Liver (tissue), 9 donors: Measurements from ENCODE around the gene TMEM184C. TPM values are rescaled to one million over a fixed set of nuclear protein-coding genes. Genes with fewer than 3 reads are reported as not detected.

ENCODE experiments used
- DNase-seq: peaks from one replicate; pipeline ENCODE4 v3.0.0-alpha.2; 2017; ENCODE audit warnings: low spot score
- H3K27ac ChIP-seq, 2 donors: one replicate each; pipeline ENCODE4 v1.7.0; 2013; ENCODE audit warnings: inconsistent platforms in 2 of 2, low read length in 2 of 2, control low read depth in 1 of 2, low read depth in 1 of 2, mild to moderate bottlenecking in 1 of 2
- H3K27me3 ChIP-seq, 4 donors: one replicate each; pipeline versions ENCODE4 v1.6.1 to v1.7.0; 2013; ENCODE audit warnings: low read length in 3 of 4, inconsistent platforms in 1 of 4, mild to moderate bottlenecking in 1 of 4, moderate library complexity in 1 of 4; ENCODE audit not compliant: control insufficient read depth in 4 of 4, insufficient read depth in 4 of 4
- H3K36me3 ChIP-seq, 4 donors: one replicate each; pipeline versions ENCODE4 v1.6.1 to v1.7.0; 2013; ENCODE audit warnings: low read length in 3 of 4, mild to moderate bottlenecking in 3 of 4, low read depth in 1 of 4, moderate library complexity in 1 of 4; ENCODE audit not compliant: control insufficient read depth in 4 of 4, insufficient read depth in 3 of 4
- H3K4me1 ChIP-seq, 4 donors: one replicate each; pipeline versions ENCODE4 v1.6.1 to v1.7.0; 2013; ENCODE audit warnings: low read length in 3 of 4, mild to moderate bottlenecking in 3 of 4, moderate library complexity in 1 of 4; ENCODE audit not compliant: control insufficient read depth in 4 of 4, insufficient read depth in 4 of 4
- H3K4me3 ChIP-seq, 3 donors: one replicate each; pipeline versions ENCODE4 v1.6.1 to v1.7.0; 2013; ENCODE audit warnings: low read length in 3 of 3, control low read depth in 1 of 3, low read depth in 1 of 3, mild to moderate bottlenecking in 1 of 3
- H3K9ac ChIP-seq, 2 donors: one replicate each; pipeline ENCODE4 v1.7.0; 2013; ENCODE audit warnings: low read length in 2 of 2, mild to moderate bottlenecking in 2 of 2, moderate library complexity in 2 of 2, control low read depth in 1 of 2, low read depth in 1 of 2
- H3K9me3 ChIP-seq, 4 donors: one replicate each; pipeline versions ENCODE4 v1.6.1 to v1.7.0; 2013; ENCODE audit warnings: low read length in 3 of 4; ENCODE audit not compliant: control insufficient read depth in 4 of 4
- EGR1 ChIP-seq, 2 donors: IDR thresholded peaks; 2 replicates each; pipeline ENCODE4 v1.6.1; 2016 to 2018; ENCODE audit warnings: antibody characterized with exemption in 2 of 2, low read depth in 2 of 2
- FOXA1 ChIP-seq: IDR thresholded peaks from 2 replicates; pipeline ENCODE4 v1.6.1; 2016; ENCODE audit warnings: antibody characterized with exemption
- GABPA ChIP-seq, 2 donors: IDR thresholded peaks in 1 of 2; conservative IDR thresholded peaks in 1 of 2; 2 replicates each; pipeline ENCODE4 v1.6.1; 2016; ENCODE audit warnings: antibody characterized with exemption in 2 of 2, mild to moderate bottlenecking in 1 of 2, moderate library complexity in 1 of 2
- HNF4A ChIP-seq, 2 donors: conservative IDR thresholded peaks; 2 replicates each; pipeline ENCODE4 v1.6.1; 2016; ENCODE audit warnings: antibody characterized with exemption in 2 of 2, mild to moderate bottlenecking in 2 of 2
- HNF4G ChIP-seq: IDR thresholded peaks from 2 replicates; pipeline ENCODE4 v1.6.1; 2016; ENCODE audit warnings: antibody characterized with exemption
- RAD21 ChIP-seq, 2 donors: IDR thresholded peaks; 2 replicates each; pipeline ENCODE4 v1.6.1; 2016; ENCODE audit warnings: antibody characterized with exemption in 2 of 2, mild to moderate bottlenecking in 2 of 2
- TAF1 ChIP-seq: conservative IDR thresholded peaks from 2 replicates; pipeline ENCODE4 v1.6.1; 2016; ENCODE audit warnings: antibody characterized with exemption, mild to moderate bottlenecking
- YY1 ChIP-seq: IDR thresholded peaks from 2 replicates; pipeline ENCODE4 v1.6.1; 2016; ENCODE audit warnings: antibody characterized with exemption, mild to moderate bottlenecking
- WGBS: extraction: QIAGEN DNeasy Blood & Tissue Kit; methylation state at CpG from one replicate; pipeline ENCODE4 v1.1.7; 2013; 5-methylcytosine and 5-hydroxymethylcytosine counted together
- polyA plus RNA-seq, 2 donors: library from polyadenylated mRNA; stranded (reverse) in 1 of 2; unstranded in 1 of 2; fragments of 200-250 nt in 1 of 2; fragments of >200 nt in 1 of 2; fragmentation: Nextera tagmentation in 1 of 2; extraction: Ambion mirVana in 1 of 2; gene quantifications; one replicate each; pipeline versions ENCODE4 v1.2.1 to v1.2.3, GENCODE V29; 2013 to 2015
- total RNA-seq, 2 donors: library from RNA; depleted of rRNA; stranded (reverse); fragments of >200 nt; gene quantifications; one replicate each; pipeline ENCODE4 v1.2.3, GENCODE V29; 2014
- TF ChIP-seq, protein P1 (sequence below): IDR thresholded peaks from 2 replicates; pipeline ENCODE4 v1.6.1; 2016; ENCODE audit warnings: antibody characterized with exemption, mild to moderate bottlenecking
- TF ChIP-seq, protein P2 (sequence below): IDR thresholded peaks from 2 replicates; pipeline ENCODE4 v1.6.1; 2016; ENCODE audit warnings: antibody characterized with exemption
- TF ChIP-seq, protein P3 (sequence below): fragments of 150-350 bp; IDR thresholded peaks from 2 replicates; pipeline ENCODE4 v1.5.1; 2017; ENCODE audit warnings: improper control_type of control experiment, low read depth, low read length; ENCODE audit not compliant: missing input control
- donor health status: healthy.
- donor health status: healthy.
- donor health status: healthy.
- donor health status: healthy.
- donor health status: healthy.

The TMEM184C gene
- total and polyA plus RNA-seq, 4 donors, result 9.1 to 31.4 (median 13.4) TPM

DNA sequence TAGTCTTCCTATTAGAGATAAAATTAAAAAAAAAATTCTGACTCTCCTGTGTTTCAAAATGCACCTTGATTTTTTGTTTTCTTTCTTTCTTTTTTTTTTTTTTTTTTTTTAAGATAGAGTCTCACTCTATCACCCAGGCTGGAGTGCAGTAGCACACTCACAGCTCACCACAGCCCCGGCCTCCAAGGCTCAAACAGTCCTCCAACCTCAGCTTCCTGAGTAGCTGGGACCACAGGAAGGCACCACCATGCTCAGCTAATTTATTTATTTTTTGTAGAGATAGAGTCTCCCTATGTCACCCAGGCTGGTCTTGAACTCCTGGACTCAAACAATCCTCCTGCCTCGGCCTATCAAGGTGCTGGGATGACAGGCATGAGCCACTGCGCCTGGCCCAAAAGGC, 41.1 kb upstream of the TMEM184C start (continued):
- TF ChIP-seq, protein P1, sequence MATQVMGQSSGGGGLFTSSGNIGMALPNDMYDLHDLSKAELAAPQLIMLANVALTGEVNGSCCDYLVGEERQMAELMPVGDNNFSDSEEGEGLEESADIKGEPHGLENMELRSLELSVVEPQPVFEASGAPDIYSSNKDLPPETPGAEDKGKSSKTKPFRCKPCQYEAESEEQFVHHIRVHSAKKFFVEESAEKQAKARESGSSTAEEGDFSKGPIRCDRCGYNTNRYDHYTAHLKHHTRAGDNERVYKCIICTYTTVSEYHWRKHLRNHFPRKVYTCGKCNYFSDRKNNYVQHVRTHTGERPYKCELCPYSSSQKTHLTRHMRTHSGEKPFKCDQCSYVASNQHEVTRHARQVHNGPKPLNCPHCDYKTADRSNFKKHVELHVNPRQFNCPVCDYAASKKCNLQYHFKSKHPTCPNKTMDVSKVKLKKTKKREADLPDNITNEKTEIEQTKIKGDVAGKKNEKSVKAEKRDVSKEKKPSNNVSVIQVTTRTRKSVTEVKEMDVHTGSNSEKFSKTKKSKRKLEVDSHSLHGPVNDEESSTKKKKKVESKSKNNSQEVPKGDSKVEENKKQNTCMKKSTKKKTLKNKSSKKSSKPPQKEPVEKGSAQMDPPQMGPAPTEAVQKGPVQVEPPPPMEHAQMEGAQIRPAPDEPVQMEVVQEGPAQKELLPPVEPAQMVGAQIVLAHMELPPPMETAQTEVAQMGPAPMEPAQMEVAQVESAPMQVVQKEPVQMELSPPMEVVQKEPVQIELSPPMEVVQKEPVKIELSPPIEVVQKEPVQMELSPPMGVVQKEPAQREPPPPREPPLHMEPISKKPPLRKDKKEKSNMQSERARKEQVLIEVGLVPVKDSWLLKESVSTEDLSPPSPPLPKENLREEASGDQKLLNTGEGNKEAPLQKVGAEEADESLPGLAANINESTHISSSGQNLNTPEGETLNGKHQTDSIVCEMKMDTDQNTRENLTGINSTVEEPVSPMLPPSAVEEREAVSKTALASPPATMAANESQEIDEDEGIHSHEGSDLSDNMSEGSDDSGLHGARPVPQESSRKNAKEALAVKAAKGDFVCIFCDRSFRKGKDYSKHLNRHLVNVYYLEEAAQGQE, result no peak
- TF ChIP-seq RAD21 (IDR thresholded peaks at IDR 0.05) (no peak), HNF4A (conservative IDR thresholded peaks at IDR 0.05) (no peak), FOXA1 (no peak)
- TF ChIP-seq, protein P2, sequence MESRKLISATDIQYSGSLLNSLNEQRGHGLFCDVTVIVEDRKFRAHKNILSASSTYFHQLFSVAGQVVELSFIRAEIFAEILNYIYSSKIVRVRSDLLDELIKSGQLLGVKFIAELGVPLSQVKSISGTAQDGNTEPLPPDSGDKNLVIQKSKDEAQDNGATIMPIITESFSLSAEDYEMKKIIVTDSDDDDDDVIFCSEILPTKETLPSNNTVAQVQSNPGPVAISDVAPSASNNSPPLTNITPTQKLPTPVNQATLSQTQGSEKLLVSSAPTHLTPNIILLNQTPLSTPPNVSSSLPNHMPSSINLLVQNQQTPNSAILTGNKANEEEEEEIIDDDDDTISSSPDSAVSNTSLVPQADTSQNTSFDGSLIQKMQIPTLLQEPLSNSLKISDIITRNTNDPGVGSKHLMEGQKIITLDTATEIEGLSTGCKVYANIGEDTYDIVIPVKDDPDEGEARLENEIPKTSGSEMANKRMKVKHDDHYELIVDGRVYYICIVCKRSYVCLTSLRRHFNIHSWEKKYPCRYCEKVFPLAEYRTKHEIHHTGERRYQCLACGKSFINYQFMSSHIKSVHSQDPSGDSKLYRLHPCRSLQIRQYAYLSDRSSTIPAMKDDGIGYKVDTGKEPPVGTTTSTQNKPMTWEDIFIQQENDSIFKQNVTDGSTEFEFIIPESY, result no peak

DNA sequence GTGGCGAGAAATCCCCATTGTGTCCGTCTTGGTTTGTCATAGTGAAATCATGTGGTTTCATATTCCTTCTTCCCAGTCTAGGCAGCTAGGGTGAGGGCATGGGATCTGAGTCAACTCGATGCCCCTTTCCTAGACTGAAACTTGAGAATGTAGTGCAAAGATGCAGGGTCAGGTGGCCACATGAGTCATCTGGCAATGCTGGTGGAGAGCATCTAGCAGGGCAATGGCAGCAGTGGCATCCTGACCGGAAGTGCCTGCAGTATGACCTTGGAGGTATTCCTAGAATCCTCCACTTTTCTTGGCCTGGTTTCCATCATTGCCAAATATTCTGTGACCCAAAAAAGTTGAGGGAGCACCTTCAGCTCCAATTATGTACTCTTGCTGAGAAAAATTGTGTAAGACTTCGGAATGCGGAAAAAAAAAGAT, 39.1 kb upstream of the TMEM184C start:
- WGBS, result 80% methylated on average over 6 of the region's 6 CpGs

DNA sequence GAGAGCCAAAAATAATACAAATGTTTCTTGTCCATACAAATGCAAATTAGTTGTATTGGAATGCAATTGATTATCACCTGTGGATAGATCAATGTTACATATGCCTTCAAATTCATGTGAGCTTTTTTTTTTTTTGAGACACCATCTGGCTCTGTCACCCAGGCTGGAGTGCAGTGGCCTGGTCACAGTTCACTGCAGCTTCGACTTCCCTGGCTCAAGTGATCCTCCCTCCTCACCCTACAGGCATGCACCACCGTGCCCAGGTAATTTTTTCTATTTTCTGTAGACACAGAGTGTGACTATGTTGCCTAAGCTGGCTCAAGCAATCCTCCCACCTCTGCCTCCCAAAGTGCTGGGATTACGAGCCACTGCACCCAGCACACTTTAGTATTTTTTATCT, 38.6 kb upstream of the TMEM184C start:
- H3K4me3 ChIP-seq, result no peak overlapping the region
- no peak for DNase-seq
- no peaks in the 10 kb centered on the region for H3K4me1 ChIP-seq
- H3K27ac ChIP-seq, result no peak overlapping the region
- no peaks in the 10 kb centered on the region for H3K9me3 ChIP-seq
- WGBS, result 76% methylated on average over 3 of the region's 3 CpGs
- TF ChIP-seq, protein P1, result no peak
- TF ChIP-seq HNF4G, result no peak
- no peak for TF ChIP-seq YY1
- no peak for TF ChIP-seq TAF1
- TF ChIP-seq, protein P3, sequence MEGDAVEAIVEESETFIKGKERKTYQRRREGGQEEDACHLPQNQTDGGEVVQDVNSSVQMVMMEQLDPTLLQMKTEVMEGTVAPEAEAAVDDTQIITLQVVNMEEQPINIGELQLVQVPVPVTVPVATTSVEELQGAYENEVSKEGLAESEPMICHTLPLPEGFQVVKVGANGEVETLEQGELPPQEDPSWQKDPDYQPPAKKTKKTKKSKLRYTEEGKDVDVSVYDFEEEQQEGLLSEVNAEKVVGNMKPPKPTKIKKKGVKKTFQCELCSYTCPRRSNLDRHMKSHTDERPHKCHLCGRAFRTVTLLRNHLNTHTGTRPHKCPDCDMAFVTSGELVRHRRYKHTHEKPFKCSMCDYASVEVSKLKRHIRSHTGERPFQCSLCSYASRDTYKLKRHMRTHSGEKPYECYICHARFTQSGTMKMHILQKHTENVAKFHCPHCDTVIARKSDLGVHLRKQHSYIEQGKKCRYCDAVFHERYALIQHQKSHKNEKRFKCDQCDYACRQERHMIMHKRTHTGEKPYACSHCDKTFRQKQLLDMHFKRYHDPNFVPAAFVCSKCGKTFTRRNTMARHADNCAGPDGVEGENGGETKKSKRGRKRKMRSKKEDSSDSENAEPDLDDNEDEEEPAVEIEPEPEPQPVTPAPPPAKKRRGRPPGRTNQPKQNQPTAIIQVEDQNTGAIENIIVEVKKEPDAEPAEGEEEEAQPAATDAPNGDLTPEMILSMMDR, result no peak
- no peak for TF ChIP-seq HNF4A (conservative IDR thresholded peaks at IDR 0.05)
- no peak for TF ChIP-seq GABPA (IDR thresholded peaks at IDR 0.05 in 1 of 2, conservative IDR thresholded peaks at IDR 0.05 in 1 of 2)
- H3K9ac ChIP-seq, result no peak overlapping the region
- no peaks in the 10 kb centered on the region for H3K27me3 ChIP-seq
- H3K36me3 ChIP-seq, result no peaks in the 10 kb centered on the region

More for the DNA sequence above, 39.1 kb upstream of the TMEM184C start:
- DNase-seq, result no peak
- Histone ChIP-seq H3K9me3 (no peaks in the 10 kb centered on the region), H3K4me1 (no peaks in the 10 kb centered on the region), H3K27ac (no peak overlapping the region), H3K27me3 (no peaks in the 10 kb centered on the region), H3K36me3 (no peaks in the 10 kb centered on the region), H3K4me3 (no peak overlapping the region), H3K9ac (no peak overlapping the region)
- TF ChIP-seq EGR1 (IDR thresholded peaks at IDR 0.05; ENCODE audit: low read depth in 2 of 2), result no peak
